PC-9 (cell line): ENCODE measurements around the gene UBE2E2.

Experiments used
- CTCF ChIP-seq: fragments of 200-600 bp; sonication (generic); conservative IDR thresholded peaks from 2 replicates; pipeline ENCODE4 v1.6.1; 2017; ENCODE audit warnings: mixed run types, antibody characterized with exemption, mild to moderate bottlenecking, moderate library complexity
- EZH2 ChIP-seq: fragments of 200-600 bp; sonication (generic); IDR thresholded peaks from 2 replicates; pipeline ENCODE4 v1.8.0; 2017; ENCODE audit warnings: antibody characterized with exemption, low read depth

- TF ChIP-seq CTCF (no peak), EZH2 (no peak)
These were observed 201.1 kb downstream of the UBE2E2 start for GRCh38 chr3:23404246-23404645.
